Measurements from ENCODE around the gene CLEC16A. TPM values are rescaled to one million over a fixed set of nuclear protein-coding genes. Genes with fewer than 3 reads are reported as not detected.

CLEC16A gene
- total and polyA plus RNA-seq, 9 of the 15 experiments (the other 6 are each of a cell fraction or from before 2014, with no cell fraction given) = 1.00 to 22.3 (median 10.0) TPM

DNA sequence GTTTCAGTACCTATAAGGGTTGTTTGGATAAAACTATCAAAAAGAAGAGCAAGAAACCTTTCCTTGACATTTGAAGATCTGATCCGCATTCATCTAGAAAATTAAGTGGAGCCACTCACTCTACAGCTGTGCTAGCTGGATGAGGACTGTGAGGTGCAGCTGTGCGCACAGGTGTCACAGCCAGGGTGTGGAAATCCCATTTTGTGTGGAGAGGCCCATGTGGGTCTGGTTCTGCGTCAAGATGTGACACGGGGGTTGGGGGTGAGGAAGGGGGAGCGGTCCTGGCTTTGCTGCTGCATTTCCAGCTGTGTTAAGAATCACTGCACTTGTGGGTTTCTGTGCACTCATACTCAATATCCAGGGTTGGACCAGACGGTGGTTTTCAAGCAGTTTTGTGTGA is 70.7 kb downstream of the CLEC16A start:
- 76% methylated on average over 4 of the region's 6 CpGs for WGBS (ENCODE audit: insufficient coverage, low coverage, missing lambda C conversion rate)
- Histone ChIP-seq H3K27ac (ENCODE audit: extremely low read depth, low read depth, low read length) (no peak overlapping the region), H4K20me1 (replicated peaks; ENCODE audit: control insufficient read depth, insufficient read depth, low read length) (no peaks in the 10 kb centered on the region), H3K9ac (ENCODE audit: insufficient read depth in 1 of 2, low read depth in 2 of 2, low read length in 2 of 2) (no peak overlapping the region), H3K27me3 (ENCODE audit: control insufficient read depth in 2 of 2, insufficient read depth in 2 of 2, low read length in 2 of 2) (no peaks in the 10 kb centered on the region), H3K4me1 (replicated peaks in 1 of 2; ENCODE audit: control insufficient read depth in 2 of 2, insufficient read depth in 2 of 2, low read length in 2 of 2) (peaks cover 1 to 2% of the 10 kb centered on the region in 2 experiments; a peak in 4 of 5 replicates), H3K4me3 (no peak overlapping the region), H3K9me3 (replicated peaks; ENCODE audit: control insufficient read depth, insufficient read depth, low read depth, low read length) (no peaks in the 10 kb centered on the region), H3K9me1 (ENCODE audit: control insufficient read depth, insufficient read depth, low read length) (no peaks in the 10 kb centered on the region), H3K79me2 (ENCODE audit: control insufficient read depth, insufficient read depth, low read length) (no peaks in the 10 kb centered on the region), H3K36me3 (ENCODE audit: control insufficient read depth, insufficient read depth, low read length) (0 out of 3 replicates have a peak, but pooled peaks cover 5% of the 10 kb centered on the region), H2AFZ (ENCODE audit: low read depth, low read length) (no peak overlapping the region), H3K4me2 (ENCODE audit: insufficient read depth, low read length) (no peak overlapping the region)
- CTCF ChIA-PET (ENCODE audit: low intra/inter-chr PET ratio) = no interaction called here
- BruUV-seq (replicated peaks) = no TSS peak
- no peak for ATAC-seq
- TF ChIP-seq, protein P1, sequence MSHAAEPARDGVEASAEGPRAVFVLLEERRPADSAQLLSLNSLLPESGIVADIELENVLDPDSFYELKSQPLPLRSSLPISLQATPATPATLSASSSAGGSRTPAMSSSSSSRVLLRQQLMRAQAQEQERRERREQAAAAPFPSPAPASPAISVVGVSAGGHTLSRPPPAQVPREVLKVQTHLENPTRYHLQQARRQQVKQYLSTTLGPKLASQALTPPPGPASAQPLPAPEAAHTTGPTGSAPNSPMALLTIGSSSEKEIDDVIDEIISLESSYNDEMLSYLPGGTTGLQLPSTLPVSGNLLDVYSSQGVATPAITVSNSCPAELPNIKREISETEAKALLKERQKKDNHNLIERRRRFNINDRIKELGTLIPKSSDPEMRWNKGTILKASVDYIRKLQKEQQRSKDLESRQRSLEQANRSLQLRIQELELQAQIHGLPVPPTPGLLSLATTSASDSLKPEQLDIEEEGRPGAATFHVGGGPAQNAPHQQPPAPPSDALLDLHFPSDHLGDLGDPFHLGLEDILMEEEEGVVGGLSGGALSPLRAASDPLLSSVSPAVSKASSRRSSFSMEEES (CRISPR knock-in tag; IDR thresholded peaks at IDR 0.05) = no peak
- TF ChIP-seq NR2C1 (IDR thresholded peaks at IDR 0.05) (no peak), NR2C1 (tag; IDR thresholded peaks at IDR 0.05) (no peak), NUFIP1 (IDR thresholded peaks at IDR 0.05; ENCODE audit: partially characterized antibody) (no peak), SRF (CRISPR knock-in tag; IDR thresholded peaks at IDR 0.05) (no peak), NFE2 (IDR thresholded peaks at IDR 0.05; ENCODE audit: low read depth) (no peak), ZNF232 (CRISPR knock-in tag; IDR thresholded peaks at IDR 0.05) (no peak), FOS (IDR thresholded peaks at IDR 0.05; ENCODE audit: extremely low read depth, insufficient read length) (no peak), ZNF165 (CRISPR knock-in tag; IDR thresholded peaks at IDR 0.05; ENCODE audit: borderline replicate concordance) (no peak)
- FAIRE-seq = no peak
- intact Hi-C loops (cut with micrococcal nuclease) = no loop called here
- in situ Hi-C loops (cut with MboI) = no loop called here
- DNase-seq (ENCODE audit: extremely low read depth in 1 of 4, low spot score in 3 of 4) = no peak
- POLR2A ChIA-PET = interaction anchor here (0.7 to 1.3 kb wide), 3 partner anchors 14 to 35 kb away, joined by 3 read pairs; no protein-coding TSS in a partner anchor

Data from K562 (cell line).